NCI-H1048 (cell line): Measurements from ENCODE around the gene CCDC60.
A peak's percentile ranks its signal among the peaks of the same experiment; 100 is the strongest.

Source experiments
- DNase-seq: peaks from one replicate; lab custom pipeline; 2025; lab: John Stamatoyannopoulos, UW

CCDC60 gene, protein sequence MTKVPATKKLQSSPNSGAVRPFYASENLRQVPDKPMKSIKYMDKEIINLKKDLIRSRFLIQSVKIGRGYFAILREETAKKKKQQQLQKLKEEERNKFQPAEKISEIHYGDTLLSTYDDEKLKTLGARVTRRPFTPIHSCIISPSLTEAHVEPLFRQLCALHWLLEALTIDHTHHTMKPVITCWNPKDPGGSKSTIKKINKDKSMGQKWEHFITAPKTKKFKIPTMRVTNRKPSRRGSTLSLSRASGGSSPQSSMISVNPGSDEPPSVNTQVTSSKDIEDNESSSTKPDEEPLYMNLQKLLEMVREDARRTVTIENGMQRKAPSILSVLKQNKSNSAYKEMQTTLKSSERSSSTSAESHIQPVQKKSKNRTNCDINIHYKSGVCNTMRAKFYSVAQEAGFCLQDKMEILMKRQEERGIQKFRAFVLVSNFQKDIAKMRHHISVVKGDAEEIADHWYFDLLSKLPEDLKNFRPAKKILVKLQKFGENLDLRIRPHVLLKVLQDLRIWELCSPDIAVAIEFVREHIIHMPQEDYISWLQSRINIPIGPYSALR

DNA sequence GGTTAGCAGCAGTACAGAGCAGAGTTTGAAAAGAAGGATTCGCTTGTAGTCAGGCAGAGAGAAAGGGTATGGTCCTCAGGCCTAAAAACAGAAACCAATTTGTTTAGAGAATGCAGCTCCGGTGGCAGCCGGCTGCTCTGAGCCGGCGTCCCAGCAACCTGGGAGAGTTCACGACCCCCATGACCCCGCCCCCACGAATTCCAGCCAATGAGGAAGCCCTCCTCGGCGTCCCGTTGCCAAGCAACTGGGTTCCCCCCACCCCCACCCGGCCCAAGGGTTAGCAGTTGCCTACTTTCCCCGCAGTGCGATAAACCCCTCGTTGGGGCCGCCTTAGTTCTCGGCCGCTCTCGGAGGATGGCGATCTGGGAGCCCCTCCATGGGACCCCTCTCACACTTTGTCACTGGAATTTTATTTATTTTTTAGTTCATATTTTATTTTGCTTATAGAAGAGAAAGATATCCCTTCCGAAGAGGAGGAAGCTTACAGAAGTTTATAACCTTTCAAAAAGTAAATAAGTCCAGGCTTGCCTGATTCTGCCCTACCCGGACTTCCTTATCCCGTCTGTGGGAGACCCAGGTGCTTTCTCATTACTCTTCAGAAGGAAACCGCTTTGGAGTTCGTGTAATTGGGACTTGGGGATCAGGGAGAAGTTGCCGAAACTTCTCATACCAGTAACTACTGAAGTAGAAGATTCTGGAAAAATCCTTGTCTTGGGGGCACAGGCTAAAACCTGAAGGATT is at the start of gene CCDC60:
TSS of gene CCDC60 (plus strand) at position 300 of the 741 bp plus-strand sequence. CDS start 448 bp downstream, outside the sequence.
- no peak for DNase-seq

DNA sequence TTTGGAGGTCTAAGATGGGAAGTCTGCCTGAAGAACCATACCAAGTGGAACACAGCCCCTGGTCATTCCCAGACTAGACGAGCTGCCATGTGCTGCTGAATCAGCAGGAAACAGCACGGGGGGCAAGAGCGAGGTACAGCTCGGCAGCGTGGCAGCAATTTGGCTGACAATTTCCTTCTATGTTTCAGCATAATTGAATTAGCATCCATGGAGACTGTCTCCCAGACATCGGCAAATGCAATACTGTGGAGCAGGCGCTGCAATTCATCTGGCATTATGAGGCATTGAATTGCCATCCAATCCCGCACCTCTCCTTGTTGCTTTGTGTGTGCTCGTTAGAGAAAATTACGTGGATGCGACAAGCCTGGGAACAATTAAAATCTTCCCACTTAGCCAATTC is 46.0 kb upstream of the CCDC60 start:
- no peak for DNase-seq

DNA sequence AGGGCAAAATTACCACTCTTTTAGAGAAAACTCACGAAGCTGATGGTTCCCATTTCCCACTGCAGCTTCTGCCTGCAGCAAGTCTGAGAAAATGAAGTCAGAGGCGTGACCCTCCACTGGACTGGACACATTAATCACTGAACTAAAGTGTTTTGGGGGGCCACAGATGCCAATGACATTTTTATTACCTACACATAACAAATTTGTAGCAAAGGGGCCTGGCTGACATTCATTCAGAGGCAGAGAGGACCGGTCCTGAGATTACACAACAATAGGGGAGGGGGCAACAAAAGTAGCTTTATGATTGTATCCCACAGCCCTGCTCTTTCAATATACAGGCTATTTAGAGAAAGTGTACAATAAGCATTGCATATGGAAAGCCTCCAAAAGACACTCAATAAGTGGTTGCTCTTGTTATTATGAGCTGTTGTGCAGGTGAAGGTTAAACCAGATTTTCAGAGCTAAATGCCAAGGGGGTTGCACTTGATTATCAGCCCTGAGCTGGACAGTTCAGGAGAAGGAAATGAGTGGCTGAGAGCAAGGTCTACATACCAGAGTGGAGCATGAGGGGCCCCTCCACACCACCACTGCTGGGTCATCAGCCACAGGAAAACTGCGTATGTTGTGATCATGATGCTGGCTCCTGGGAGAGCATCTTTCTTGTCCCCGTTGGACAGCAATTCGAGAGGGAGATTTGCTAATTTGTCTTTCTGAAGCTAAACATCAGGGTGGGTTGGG is 41.5 kb upstream of the CCDC60 start:
- no peak for DNase-seq

DNA sequence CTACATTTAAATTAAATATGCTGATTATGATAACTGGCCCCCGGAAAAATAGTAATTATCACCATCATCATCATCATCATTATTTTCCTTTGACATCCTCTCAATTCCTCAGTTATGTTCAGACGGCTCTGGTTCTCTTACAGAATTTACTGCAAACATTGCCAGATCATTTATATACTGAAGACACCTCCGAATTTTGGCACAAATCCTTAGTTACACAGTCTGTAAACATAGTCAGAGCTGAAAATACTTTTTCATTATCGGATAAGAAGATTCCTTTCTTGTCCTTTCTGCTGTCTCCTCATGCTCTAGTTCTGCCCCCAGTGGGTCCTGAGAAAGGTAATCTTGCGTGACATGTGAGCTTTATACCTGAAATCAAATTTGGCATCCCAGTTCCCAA is 40.3 kb upstream of the CCDC60 start:
- DNase-seq = no peak

DNA sequence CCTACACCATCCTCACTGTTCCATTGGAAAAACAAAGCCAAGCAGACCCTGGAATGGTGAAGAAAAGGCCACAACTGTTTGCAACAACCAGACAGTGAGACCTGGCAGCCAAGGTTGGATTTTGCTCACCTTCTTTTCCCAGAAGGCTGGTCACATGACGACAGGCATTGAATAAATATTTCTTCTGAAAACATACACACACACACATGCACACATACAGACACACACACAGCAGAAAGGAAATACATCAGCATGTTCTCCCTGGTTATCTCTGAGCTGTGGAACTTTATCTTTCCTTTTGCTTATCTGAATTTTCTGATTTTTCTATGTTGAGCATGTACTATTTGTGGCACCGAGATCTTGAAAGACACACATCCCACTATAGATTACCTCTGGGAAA is 38.0 kb upstream of the CCDC60 start:
- DNase-seq = no peak

DNA sequence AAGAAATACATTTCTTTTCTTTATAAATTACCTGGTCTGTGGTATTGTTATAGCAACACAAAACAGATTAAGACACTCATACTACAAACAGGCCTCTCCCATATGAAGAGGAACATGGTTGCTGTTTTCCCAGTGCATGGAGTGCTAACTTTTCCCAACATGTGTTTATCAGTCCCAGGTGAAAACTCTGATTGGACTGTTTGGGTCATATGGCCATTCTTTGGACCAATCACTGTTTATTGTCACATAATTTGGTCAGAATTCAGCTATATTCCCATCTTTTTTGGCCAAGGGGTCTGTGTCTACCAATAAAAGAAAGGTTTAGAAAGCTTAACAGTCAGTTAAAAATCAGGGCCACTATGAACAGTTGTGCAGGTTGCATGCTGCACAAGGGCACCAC is 35.4 kb upstream of the CCDC60 start:
- no peak for DNase-seq

DNA sequence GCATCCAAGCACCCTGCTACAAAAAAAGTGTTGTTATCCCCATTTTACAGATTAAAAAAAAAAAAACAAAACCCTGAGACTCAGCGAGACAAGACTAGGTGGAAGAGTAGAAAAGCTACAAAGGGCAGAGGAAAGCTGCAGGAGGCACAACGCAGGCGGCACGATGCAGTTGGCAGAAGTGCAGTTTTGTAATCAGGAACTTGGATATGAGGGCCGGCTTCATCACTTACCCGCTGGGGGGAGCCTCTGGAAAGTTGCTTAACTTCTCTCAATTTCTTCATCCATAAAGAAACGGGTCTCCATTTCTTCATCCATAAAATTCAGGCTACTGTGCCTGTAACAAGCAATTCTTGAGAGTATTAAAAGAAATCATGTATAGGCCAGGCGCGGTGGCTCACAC is 33.1 kb upstream of the CCDC60 start:
- DNase-seq = no peak

DNA sequence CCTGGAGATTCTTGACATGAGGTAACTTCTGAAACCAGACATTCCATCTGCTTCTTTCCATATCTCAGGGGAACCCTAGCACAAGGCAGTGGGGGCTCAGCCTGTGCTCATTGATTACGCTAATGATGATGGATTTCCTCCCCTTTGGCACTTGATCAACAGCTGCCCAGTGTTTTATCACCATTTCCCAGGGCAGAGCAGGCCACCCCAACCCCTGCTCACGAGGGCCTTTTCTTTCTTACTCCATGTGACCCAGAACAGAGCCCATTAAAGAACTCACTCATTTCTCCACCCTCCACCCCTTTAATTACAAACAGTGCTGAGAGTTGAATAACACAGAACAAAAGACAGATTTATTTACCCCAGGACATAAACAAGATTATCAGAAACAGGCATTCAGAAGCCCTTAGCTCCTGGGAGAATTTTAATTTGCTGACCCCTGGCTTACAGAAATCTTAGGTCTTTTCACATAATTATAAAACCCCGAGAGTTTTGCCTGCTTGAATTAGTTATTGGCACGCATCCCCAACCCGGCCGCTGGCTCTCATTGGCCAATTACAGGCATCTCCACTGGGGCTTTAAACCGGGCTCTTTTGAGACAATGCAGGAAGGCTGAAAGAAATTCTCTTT is 32.0 kb upstream of the CCDC60 start:
- no peak for DNase-seq

DNA sequence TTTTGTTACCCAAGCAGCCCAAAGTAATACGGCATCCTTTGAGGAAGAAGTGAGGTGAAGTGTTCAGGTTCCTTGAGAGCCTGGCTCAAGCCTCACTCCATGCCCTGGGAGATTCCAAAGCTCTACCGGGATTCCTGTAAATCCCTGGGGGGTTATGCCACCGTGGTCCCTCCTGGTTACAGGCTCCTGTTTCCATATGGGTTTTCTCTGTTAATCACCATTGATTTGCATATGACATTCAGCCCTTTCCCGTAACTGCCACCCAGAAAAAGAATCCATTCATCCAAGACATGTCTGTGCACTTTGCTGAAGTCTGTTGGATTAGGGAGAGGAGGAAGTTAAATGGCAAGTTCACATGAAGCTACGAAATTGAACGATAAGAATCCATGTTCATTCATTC is 27.9 kb upstream of the CCDC60 start:
- peak; percentile 71 for DNase-seq

DNA sequence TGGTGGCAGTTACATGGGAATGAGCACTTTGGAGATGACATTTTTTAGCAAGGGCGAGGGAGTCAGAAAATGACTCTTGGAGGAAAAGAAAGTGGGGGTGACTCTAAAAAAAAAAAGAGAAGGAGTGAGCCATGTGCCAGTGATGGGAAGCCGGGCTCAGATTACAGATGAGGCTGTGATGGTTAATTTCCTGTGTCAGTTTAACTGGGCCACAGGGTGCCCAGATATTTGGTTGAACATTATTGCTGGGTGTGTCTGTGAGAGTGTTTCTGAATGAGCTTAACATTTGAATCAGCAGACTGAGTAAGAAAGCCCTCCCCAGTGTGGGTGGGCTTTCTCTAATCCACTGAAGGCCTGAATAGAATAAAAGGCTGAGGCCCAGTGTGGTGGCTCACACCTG is 26.8 kb upstream of the CCDC60 start:
- DNase-seq = no peak

DNA sequence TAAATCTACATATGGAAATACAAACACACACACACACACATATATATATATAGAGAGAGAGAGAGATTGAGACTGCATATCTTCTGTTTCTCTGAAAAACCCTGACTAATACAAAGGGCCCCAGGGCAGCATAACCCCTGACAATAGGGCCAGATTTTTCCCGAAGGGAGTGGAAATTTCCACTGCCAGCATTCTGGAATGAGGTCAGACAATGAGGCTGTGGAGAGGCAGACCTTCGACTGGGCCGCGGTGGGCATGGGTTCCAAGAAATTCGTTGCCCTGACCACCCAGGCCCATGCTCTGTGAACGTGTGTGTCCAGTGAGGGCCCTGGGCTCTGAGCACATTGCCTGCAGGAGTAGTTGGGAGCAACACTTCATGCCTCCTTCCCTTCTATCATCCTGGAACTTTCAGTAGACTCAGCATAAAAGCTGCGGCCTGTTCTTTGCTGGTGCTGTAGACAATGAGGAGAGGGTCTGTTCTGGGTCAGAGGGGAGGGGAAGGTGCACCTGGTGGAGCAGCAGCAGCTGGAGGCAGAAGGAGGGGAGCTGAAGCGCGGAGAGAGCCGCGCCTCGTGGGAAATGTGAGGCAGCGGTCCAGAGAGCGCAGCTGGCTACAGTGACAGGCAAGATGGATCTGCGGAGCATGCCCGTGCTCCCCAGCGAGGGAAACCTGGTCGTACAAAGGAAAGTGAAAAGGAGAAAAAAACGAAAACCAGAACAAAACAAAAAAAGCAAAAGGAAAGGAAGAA is 25.6 kb upstream of the CCDC60 start:
- no peak for DNase-seq

DNA sequence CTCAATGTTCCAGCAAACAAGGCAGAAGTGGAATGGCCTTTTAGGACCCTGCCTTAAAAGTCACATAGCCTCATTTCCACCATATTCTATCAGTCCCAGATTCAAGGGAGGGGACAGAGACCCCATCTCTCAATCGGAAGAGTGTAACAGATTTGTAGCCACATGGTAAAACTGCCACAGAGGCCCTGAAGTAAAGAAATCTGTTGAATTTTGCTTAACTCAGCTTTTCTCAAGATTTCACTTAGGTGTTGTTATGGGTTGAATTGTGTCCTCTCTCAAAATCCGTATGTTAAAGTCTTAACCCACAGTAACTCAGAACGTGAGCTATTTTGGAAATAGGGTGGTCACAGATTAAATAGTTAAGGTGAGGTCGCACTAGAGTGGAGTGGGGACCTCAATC is 22.7 kb upstream of the CCDC60 start:
- DNase-seq = no peak

DNA sequence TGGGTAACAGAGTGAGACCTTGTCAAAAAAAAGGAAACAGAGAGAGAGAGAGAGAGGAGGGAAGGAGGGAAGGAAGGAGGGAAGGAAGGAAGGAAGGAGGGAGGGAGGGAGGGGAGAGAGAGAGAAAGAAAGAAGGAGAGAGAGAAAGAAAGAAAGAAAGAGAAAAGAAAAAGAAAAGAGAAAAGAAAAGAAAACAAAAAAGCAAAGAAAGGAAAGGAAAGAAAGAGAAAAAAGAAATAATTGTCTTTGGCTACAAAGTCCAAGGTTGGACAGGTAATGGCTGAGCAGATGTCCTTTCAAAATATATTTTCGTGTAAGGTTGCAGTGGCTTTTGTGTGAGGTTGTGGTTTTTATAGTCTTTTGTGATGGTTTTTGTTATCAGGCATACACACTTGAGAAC is 21.6 kb upstream of the CCDC60 start:
- no peak for DNase-seq

DNA sequence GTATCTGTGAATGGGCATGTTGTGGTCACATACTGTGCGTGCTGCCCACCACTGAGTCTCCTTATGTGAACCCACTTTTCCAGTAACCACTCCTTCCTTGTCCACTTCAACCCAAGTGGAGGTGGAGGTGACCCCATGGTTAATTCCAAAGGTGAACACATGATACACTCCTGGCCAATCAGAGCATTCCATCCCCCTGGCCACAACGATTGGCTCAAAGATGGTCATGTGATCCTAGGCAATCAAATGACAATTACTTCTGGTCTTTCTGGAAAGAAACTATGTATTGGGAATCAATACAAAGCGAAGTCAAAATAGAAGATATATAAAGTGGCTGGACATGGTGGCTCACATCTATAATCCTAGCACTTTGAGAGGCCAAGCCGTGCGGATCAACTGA is 20.2 kb upstream of the CCDC60 start:
- DNase-seq = no peak

DNA sequence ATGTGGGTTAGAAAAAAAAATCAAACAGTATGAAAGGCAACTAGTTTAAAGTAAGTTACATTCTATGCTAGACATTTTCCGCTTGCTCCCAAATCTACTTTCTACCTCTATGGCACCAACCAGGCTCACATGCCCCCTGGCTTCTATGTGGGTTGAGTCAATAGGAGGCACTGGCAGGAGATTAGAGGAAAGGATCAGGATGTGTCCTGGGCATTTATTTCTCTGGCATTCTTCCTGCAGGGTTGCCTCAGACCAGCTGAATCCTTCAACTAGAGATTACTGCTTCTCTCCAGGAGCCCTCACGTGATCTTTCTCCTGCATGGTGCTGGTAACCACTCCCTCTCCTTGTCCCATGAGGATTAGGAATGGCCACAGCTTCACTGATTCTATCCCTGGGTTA is 14.9 kb upstream of the CCDC60 start:
- no peak for DNase-seq

DNA sequence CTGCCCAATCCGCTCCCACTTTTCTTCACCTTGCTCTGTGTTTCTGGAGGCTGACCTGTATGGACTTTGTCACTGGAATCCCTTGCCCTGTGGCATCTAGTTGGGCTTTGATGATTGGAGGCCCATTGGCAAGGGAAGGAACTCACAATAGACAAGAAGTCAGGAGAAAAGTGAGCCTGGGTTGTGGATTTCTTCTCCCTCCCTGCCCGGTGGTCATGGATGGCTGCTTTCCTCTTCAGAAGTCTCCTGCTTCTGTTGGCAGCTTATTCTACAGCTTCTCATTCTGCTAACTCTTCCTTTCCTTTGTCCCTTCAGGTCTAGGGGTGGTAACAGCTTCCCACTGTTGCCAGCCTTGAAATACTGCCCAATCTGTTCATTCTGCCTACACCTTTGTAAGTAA is 13.9 kb upstream of the CCDC60 start:
- no peak for DNase-seq

DNA sequence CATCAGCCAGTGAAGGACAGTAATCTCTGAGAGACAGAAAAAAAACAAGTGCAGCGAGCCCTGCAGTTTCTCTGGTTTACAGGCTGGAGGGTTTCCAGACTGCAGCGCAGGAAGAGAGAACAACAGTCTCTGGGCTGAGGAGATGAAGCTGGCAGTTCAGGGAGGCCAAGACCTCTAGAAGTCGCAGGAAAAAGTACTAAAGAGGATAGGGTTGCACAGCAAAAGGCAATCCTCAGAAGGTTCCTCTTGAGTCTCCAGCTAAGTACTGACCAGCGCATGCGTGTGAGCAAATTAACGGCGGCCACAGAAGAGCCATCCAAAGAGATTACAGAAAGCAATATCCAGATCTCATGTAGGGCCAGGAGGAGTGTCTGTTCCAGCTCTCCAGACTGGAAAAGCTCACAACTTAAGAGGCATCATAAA is 12.2 kb upstream of the CCDC60 start:
- DNase-seq = no peak

DNA sequence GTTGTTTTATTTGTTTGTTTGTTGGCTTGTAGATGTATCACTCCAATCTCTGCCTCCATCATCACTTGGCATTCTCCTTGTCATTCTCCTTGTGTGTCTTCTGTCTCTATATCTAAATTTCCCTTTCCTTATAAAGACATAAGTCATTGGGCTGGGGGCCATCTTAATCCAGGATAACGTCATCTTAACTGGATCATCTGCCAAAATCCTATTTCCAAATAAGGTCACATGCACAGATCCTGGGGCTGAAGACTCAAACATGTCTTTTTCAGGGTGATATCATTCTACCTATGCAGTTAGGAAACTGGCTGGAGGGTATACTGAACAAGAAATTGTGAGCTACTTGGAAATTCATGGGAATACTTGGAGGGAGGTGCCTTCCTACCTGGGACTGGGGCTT is 8.7 kb upstream of the CCDC60 start:
- no peak for DNase-seq

DNA sequence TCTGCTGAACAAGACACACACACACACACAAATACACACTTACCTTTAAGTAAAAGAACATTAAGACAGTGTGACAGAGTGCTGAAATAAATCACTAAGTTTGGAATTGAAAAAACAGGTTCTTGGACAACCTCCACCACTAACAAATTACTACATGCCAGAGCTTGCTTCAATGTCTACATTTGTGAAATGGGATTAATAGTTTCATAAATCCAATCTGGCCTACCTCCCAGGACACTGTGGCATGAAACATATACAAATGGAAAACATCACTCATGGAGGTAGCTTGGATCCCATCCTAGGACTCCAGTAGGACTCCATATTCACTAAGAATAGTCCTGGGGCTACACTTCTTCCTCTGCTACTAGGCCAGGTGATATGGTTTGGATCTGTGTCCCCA is 8.2 kb upstream of the CCDC60 start:
- no peak for DNase-seq

DNA sequence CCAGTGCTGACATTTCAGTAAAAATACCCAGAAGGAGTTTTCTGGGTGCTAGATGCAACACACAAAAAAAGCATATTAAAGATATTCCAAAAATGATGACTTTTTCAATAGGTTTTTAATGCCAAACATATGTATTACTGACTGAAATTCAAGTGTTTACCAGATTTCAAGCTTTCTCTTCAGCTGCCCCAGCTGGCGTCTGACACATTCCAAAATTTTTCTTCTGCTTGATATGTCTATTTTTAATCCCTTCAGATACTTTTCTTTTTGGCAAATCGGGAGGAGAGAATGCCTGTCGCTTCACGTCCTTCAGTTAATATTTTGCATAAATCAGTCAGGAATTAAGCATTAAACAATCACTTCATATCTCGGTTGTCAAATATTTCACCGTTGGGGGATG is 7.1 kb upstream of the CCDC60 start:
- DNase-seq = no peak

DNA sequence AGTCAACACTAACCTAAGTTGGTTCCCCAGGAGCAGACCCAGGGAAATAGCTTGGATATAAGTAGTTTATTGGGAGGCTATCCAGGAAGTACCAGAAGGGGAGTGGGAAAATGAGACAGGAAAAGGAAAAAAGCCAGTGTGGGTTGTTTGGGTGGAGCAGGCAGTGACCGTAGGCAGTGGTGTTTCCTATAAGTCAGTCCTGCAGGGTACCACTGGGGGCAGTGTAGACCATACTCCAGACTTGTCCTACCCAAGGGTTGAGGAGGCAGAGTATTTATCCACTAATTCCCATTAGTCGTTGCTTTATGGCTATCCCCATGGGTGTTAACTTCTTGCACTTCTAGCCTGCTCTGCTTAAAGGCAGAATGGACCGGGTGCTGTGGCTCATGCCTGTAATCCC is 6.4 kb upstream of the CCDC60 start:
- no peak for DNase-seq
